Hematopoietic multipotent progenitor cell treated with erythropoietin and hydrocortisone succinate and interleukin-3 and kit ligand, for 17 days (in vitro differentiated cells): ENCODE results near the gene RALA.
"Not testable (repeated sequence)": the region's sequence is repeated elsewhere in the genome, so short reads cannot be mapped to it uniquely, and the experiment has no call there.

Experiments
- DNase-seq: peaks from one replicate; pipeline ENCODE4 v3.0.0-alpha.2; 2015; ENCODE audit warnings: low spot score

The RALA gene

GRCh38 chr7:39727231-39728012 is 104.0 kb downstream of the RALA start:
- no peak for DNase-seq

GRCh38 chr7:39732837-39733804 is 109.7 kb downstream of the RALA start:
- DNase-seq: peak; percentile 78

GRCh38 chr7:39733881-39734632 is 110.7 kb downstream of the RALA start:
- DNase-seq: no peak

GRCh38 chr7:39734633-39735004 is 111.2 kb downstream of the RALA start:
- no peak for DNase-seq

GRCh38 chr7:39735903-39736302 is 112.5 kb downstream of the RALA start:
- no peak for DNase-seq

- peak; percentile 17 for DNase-seq
Observed at GRCh38 chr7:39741942-39742623, 118.7 kb downstream of the RALA start.

- DNase-seq: no peak
Observed at GRCh38 chr7:39744620-39745019, 121.2 kb downstream of the RALA start.

- no peak for DNase-seq
Observed at GRCh38 chr7:39745320-39745719, 121.9 kb downstream of the RALA start.

- DNase-seq: peak; percentile 46
Observed at GRCh38 chr7:39746103-39746819, 122.9 kb downstream of the RALA start.

GRCh38 chr7:39749177-39749576 is 125.8 kb downstream of the RALA start:
- no peak for DNase-seq

- no peak for DNase-seq
Observed at GRCh38 chr7:39749717-39750116, 126.3 kb downstream of the RALA start.

- no peak for DNase-seq
Observed at GRCh38 chr7:39750253-39751077, 127.1 kb downstream of the RALA start.

- not testable (repeated sequence) for DNase-seq
Observed at GRCh38 chr7:39753237-39753636, 129.9 kb downstream of the RALA start.

GRCh38 chr7:39753823-39754325 is 130.5 kb downstream of the RALA start:
- no peak for DNase-seq

- DNase-seq: no peak
Observed at GRCh38 chr7:39754326-39755120, 131.2 kb downstream of the RALA start.

- DNase-seq: no peak
Observed at GRCh38 chr7:39757604-39758003, 134.2 kb downstream of the RALA start.
